ENCODE measurements around the gene NDUFA13. TPM values are rescaled to one million over a fixed set of nuclear protein-coding genes. Genes with fewer than 3 reads are reported as not detected.
A peak's percentile ranks its signal among the peaks of the same experiment; 100 is the strongest.

NDUFA13 gene
- polyA plus RNA-seq, 6 donors from 2014 or later, result 226 to 324 (median 271) TPM

DNA sequence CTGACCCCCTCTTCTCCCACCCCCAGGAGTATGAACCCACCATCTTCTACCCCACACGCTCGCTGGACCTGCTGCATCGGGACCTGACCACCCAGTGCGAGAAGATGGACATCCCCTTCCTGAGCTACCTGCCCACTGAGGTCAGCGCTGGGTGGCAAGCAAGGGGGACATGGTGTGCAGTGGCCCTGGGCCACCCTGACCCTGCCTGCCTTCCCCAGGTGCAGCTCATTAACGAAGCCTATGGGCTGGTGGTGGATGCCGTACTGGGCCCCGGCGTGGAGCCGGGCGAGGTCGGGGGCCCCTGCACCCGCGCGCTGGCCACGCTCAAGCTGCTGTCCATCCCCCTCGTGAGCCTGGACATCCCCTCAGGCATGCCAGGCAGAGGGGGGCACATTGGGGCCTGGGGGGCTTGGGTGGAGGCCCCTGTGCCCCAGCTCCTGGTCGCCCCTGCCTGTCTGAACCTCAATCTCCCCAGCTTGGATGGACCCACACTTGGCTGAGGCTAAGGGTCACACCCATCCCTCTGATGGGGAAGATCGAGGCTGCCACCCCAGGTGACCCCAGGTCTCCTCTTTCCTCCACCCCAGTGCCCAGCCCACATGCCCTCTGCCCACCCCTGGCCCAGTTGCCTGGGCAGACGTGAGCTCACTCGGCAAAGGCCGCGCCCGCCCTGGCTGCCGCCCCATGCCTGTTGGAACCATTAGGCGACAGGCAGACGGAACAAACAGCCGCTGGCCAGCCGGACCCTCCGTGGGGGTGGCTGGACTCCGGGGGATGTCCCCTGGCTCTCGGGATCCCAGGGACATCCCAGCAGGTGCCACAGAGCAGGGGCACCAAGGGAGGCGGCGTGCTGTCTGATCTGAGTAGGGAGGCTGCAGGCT is 19.5 kb downstream of the NDUFA13 start:
- DNase-seq, result no peak
- Mint-ChIP-seq H3K9me3 (peaks cover 0 to 4% (median 0%) of the 10 kb centered on the region in 7 donors), H3K4me1 (peaks cover 29 to 32% (median 32%) of the 10 kb centered on the region in 3 donors), H3K27ac (peak overlapping the region in 2 of 6 donors; percentile 59 to 81), H3K4me3 (no peak overlapping the region), H3K36me3 (peaks cover 0 to 5% of the 10 kb centered on the region in 2 donors), H3K27me3 (peaks cover 10 to 31% (median 22%) of the 10 kb centered on the region in 3 donors)
- ATAC-seq (ENCODE audit: low read depth in 2 of 2), result no peak

GRCh38 chr19:19537075-19538048 is 21.3 kb downstream of the NDUFA13 start:
- H3K27ac Mint-ChIP-seq, result peak overlapping the region in 1 of 6 donors; percentile 33
- H3K4me1 Mint-ChIP-seq, result peaks cover 29 to 38% (median 32%) of the 10 kb centered on the region in 3 donors
- H3K36me3 Mint-ChIP-seq, result peaks cover 0 to 5% of the 10 kb centered on the region in 2 donors
- H3K9me3 Mint-ChIP-seq, result peaks cover 0 to 5% (median 0%) of the 10 kb centered on the region in 7 donors
- no peak for ATAC-seq (ENCODE audit: low read depth in 2 of 2)
- H3K27me3 Mint-ChIP-seq, result peaks cover 15 to 49% (median 40%) of the 10 kb centered on the region in 3 donors
- DNase-seq, result no peak
- peak overlapping the region in 7 of 8 donors; percentile 60 to 81 (median 71) for H3K4me3 Mint-ChIP-seq

- peaks cover 29 to 40% (median 32%) of the 10 kb centered on the region in 3 donors for H3K4me1 Mint-ChIP-seq
These were observed 22.2 kb downstream of the NDUFA13 start, which contains the start of gene CILP2 for GRCh38 chr19:19538061-19538784. TSS of gene CILP2 (plus strand) at chr19:19538265. CDS start at chr19:19538350, 85 bp downstream.

DNA sequence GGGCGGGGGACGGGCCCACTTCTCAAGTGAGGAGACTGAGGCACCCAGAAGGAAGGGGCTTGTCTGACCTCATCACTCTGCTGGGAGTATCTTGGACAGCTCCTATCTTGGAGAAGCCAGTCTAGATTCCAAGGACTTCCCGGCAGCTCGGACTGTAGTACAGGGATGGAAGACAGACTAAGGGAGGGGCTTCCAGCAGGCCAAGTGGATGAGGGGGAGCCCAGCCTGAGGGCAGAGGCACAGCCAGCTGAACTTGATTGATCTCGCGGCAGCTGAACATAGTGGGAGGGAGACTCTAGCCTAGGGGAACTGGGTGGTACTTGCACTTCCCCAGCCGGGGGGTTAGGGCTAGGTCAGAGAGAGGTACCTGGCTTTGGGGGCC is 22.8 kb downstream of the NDUFA13 start:
- H3K4me3 Mint-ChIP-seq, result peak overlapping the region; percentile 16 to 77 (median 48)
- H3K9me3 Mint-ChIP-seq, result peaks cover 0 to 5% (median 0%) of the 10 kb centered on the region in 7 donors
- peaks cover 15 to 63% (median 46%) of the 10 kb centered on the region in 3 donors for H3K27me3 Mint-ChIP-seq
- DNase-seq (no peak), ATAC-seq (ENCODE audit: low read depth in 2 of 2) (peak in 1 of 2 donors; percentile 18)
- H3K4me1 Mint-ChIP-seq, result peaks cover 29 to 40% (median 32%) of the 10 kb centered on the region in 3 donors
- peaks cover 0 to 5% of the 10 kb centered on the region in 2 donors for H3K36me3 Mint-ChIP-seq
- H3K27ac Mint-ChIP-seq, result no peak overlapping the region

More at GRCh38 chr19:19538061-19538784, 22.2 kb downstream of the NDUFA13 start, which contains the start of gene CILP2:
- Mint-ChIP-seq H3K4me3 (peak within 1 kb of the TSS; percentile 30 to 81 (median 70)), H3K9me3 (peaks cover 0 to 5% (median 0%) of the 10 kb centered on the region in 7 donors), H3K36me3 (peaks cover 0 to 5% of the 10 kb centered on the region in 2 donors), H3K27ac (peak within 1 kb of the TSS in 1 of 6 donors; percentile 33), H3K27me3 (peaks cover 15 to 58% (median 46%) of the 10 kb centered on the region in 3 donors)
- DNase-seq (no peak), ATAC-seq (ENCODE audit: low read depth in 2 of 2) (peak; percentile 27 to 43)

- H3K27me3 Mint-ChIP-seq, result peaks cover 15 to 66% (median 46%) of the 10 kb centered on the region in 3 donors
- H3K4me3 Mint-ChIP-seq, result peak overlapping the region in 6 of 8 donors; percentile 16 to 73 (median 50)
- peaks cover 0 to 4% (median 0%) of the 10 kb centered on the region in 7 donors for H3K9me3 Mint-ChIP-seq
- no peak for ATAC-seq (ENCODE audit: low read depth in 2 of 2)
- DNase-seq, result no peak
- H3K36me3 Mint-ChIP-seq, result no peaks in the 10 kb centered on the region
- H3K4me1 Mint-ChIP-seq, result peaks cover 29 to 34% (median 32%) of the 10 kb centered on the region in 3 donors
- no peak overlapping the region for H3K27ac Mint-ChIP-seq
These were observed 23.7 kb downstream of the NDUFA13 start for GRCh38 chr19:19539698-19540063.

- H3K27ac Mint-ChIP-seq, result no peak overlapping the region
- ATAC-seq (ENCODE audit: low read depth in 2 of 2), result peak; percentile 22 to 29
These were observed 24.2 kb downstream of the NDUFA13 start for GRCh38 chr19:19540064-19540714.

GRCh38 chr19:19540715-19541515 is 24.9 kb downstream of the NDUFA13 start:
- ATAC-seq (ENCODE audit: low read depth in 2 of 2), result peak; percentile 63 to 76
- Mint-ChIP-seq H3K27ac (no peak overlapping the region), H3K4me3 (peak overlapping the region in 7 of 8 donors; percentile 66 to 89 (median 78)), H3K27me3 (peaks cover 15 to 66% (median 46%) of the 10 kb centered on the region in 3 donors), H3K36me3 (no peaks in the 10 kb centered on the region), H3K4me1 (peaks cover 29 to 34% (median 32%) of the 10 kb centered on the region in 3 donors), H3K9me3 (peaks cover 0 to 4% (median 0%) of the 10 kb centered on the region in 7 donors)
- no peak for DNase-seq

More at GRCh38 chr19:19540064-19540714, 24.2 kb downstream of the NDUFA13 start:
- Mint-ChIP-seq H3K36me3 (no peaks in the 10 kb centered on the region), H3K4me1 (peaks cover 29 to 34% (median 32%) of the 10 kb centered on the region in 3 donors), H3K4me3 (peak overlapping the region in 7 of 8 donors; percentile 66 to 89 (median 78)), H3K27me3 (peaks cover 15 to 66% (median 46%) of the 10 kb centered on the region in 3 donors), H3K9me3 (peaks cover 0 to 4% (median 0%) of the 10 kb centered on the region in 7 donors)
- DNase-seq, result no peak

DNA sequence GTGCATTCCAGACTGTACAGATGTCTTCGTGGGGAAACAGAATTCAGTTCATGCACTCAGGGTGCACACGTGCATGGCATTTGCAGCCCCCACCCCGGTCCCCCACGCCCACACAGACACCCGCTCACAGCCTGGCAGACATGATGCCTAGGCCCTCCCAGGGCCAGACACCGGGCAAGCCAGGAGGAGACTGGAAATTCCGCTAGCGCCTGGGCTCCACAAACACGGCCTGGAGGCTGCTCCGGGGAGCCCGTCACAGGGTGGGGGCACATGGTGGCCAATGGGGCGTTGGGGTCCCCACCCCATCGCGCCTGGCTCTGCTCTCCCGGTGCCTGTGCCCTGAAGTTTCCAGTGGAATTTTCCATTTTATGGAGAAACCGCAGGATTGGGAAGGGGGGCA is 25.6 kb downstream of the NDUFA13 start:
- H3K27me3 Mint-ChIP-seq, result peaks cover 14 to 65% (median 44%) of the 10 kb centered on the region in 3 donors
- ATAC-seq (ENCODE audit: low read depth in 2 of 2), result no peak
- no peak for DNase-seq
- H3K36me3 Mint-ChIP-seq, result no peaks in the 10 kb centered on the region
- no peak overlapping the region for H3K27ac Mint-ChIP-seq
- H3K4me3 Mint-ChIP-seq, result peak overlapping the region in 6 of 8 donors; percentile 30 to 76 (median 43)
- H3K9me3 Mint-ChIP-seq, result peaks cover 0 to 4% (median 0%) of the 10 kb centered on the region in 7 donors
- H3K4me1 Mint-ChIP-seq, result peaks cover 26 to 34% (median 32%) of the 10 kb centered on the region in 3 donors

GRCh38 chr19:19542507-19542906 is 26.5 kb downstream of the NDUFA13 start:
- no peak overlapping the region for H3K27ac Mint-ChIP-seq
- peaks cover 22 to 30% (median 29%) of the 10 kb centered on the region in 3 donors for H3K4me1 Mint-ChIP-seq
- peaks cover 0 to 3% (median 0%) of the 10 kb centered on the region in 7 donors for H3K9me3 Mint-ChIP-seq
- ATAC-seq (ENCODE audit: low read depth in 2 of 2) (no peak), DNase-seq (no peak)
- peaks cover 11 to 63% (median 38%) of the 10 kb centered on the region in 3 donors for H3K27me3 Mint-ChIP-seq
- no peaks in the 10 kb centered on the region for H3K36me3 Mint-ChIP-seq
- H3K4me3 Mint-ChIP-seq, result peak overlapping the region in 1 of 8 donors; percentile 64

DNA sequence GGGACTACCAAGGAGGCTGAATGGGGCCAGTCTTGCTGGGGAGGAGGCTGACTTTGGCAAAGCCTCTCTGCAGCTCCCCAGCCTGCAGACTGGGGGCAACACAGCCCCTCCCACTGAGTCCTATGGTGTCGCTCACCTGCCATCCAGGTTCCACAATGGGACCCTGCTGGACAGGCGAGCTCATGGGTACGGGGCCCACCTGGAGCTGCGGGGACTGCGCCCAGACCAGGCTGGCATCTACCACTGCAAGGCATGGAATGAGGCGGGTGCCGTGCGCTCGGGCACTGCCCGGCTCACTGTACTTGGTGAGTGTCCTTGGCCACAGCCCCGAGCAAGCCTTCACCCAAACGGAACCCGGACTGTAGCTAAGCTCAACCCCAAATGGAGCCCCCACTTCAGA is 27.1 kb downstream of the NDUFA13 start:
- Mint-ChIP-seq H3K9me3 (peaks cover 0 to 2% (median 0%) of the 10 kb centered on the region in 7 donors), H3K36me3 (no peaks in the 10 kb centered on the region), H3K4me1 (peaks cover 22 to 26% (median 26%) of the 10 kb centered on the region in 3 donors), H3K4me3 (peak overlapping the region in 1 of 8 donors; percentile 59), H3K27me3 (peaks cover 11 to 59% (median 38%) of the 10 kb centered on the region in 3 donors), H3K27ac (no peak overlapping the region)
- no peak for DNase-seq
- no peak for ATAC-seq (ENCODE audit: low read depth in 2 of 2)

- H3K9me3 Mint-ChIP-seq, result peaks cover 0 to 2% (median 0%) of the 10 kb centered on the region in 7 donors
- no peaks in the 10 kb centered on the region for H3K36me3 Mint-ChIP-seq
- peaks cover 10 to 58% (median 35%) of the 10 kb centered on the region in 3 donors for H3K27me3 Mint-ChIP-seq
- H3K27ac Mint-ChIP-seq, result no peak overlapping the region
- peaks cover 19 to 23% (median 23%) of the 10 kb centered on the region in 3 donors for H3K4me1 Mint-ChIP-seq
- DNase-seq (no peak), ATAC-seq (ENCODE audit: low read depth in 2 of 2) (no peak)
- H3K4me3 Mint-ChIP-seq, result no peak overlapping the region
These were observed 27.6 kb downstream of the NDUFA13 start for GRCh38 chr19:19543640-19544039.
